ENCODE results near the gene SCUBE3.

SCUBE3 gene

GRCh38 chr6:35181933-35182612 lies 31.7 kb upstream of the SCUBE3 start:
- DNase-seq: no peak

GRCh38 chr6:35183281-35183680 lies 30.5 kb upstream of the SCUBE3 start:
- DNase-seq: no peak

GRCh38 chr6:35183935-35184334 lies 29.8 kb upstream of the SCUBE3 start:
- DNase-seq: no peak

- no peak for DNase-seq
Measured at GRCh38 chr6:35184580-35185301, 29.0 kb upstream of the SCUBE3 start.

- DNase-seq: no peak
Measured at GRCh38 chr6:35185302-35185681, 28.5 kb upstream of the SCUBE3 start.

- no peak for DNase-seq
Measured at GRCh38 chr6:35185971-35186370, 27.8 kb upstream of the SCUBE3 start.

GRCh38 chr6:35186571-35186970 lies 27.2 kb upstream of the SCUBE3 start:
- DNase-seq: no peak

- no peak for DNase-seq
Measured at GRCh38 chr6:35188886-35189285, 24.9 kb upstream of the SCUBE3 start.

GRCh38 chr6:35190306-35190705 lies 23.4 kb upstream of the SCUBE3 start:
- no peak for DNase-seq

GRCh38 chr6:35191889-35192288 lies 21.9 kb upstream of the SCUBE3 start:
- DNase-seq: no peak

GRCh38 chr6:35192301-35192860 lies 21.4 kb upstream of the SCUBE3 start:
- DNase-seq: no peak

GRCh38 chr6:35194390-35194789 lies 19.4 kb upstream of the SCUBE3 start:
- no peak for DNase-seq

GRCh38 chr6:35195120-35195780 lies 18.5 kb upstream of the SCUBE3 start:
- DNase-seq: no peak

- peak; percentile 13 to 26 for DNase-seq
Measured at GRCh38 chr6:35197196-35197595, 16.6 kb upstream of the SCUBE3 start.

- no peak for DNase-seq
Measured at GRCh38 chr6:35199866-35200265, 13.9 kb upstream of the SCUBE3 start.

GRCh38 chr6:35202066-35202546 lies 11.7 kb upstream of the SCUBE3 start:
- no peak for DNase-seq

- no peak for DNase-seq
Measured at GRCh38 chr6:35203152-35203670, 10.5 kb upstream of the SCUBE3 start.

GRCh38 chr6:35203680-35204079 lies 10.1 kb upstream of the SCUBE3 start:
- no peak for DNase-seq

GRCh38 chr6:35206346-35206745 lies 7.4 kb upstream of the SCUBE3 start:
- no peak for DNase-seq

GRCh38 chr6:35208419-35208818 lies 5.3 kb upstream of the SCUBE3 start:
- DNase-seq: no peak

- no peak for DNase-seq
Measured at GRCh38 chr6:35209081-35209480, 4.7 kb upstream of the SCUBE3 start.

- DNase-seq: no peak
Measured at GRCh38 chr6:35209622-35210247, 4.0 kb upstream of the SCUBE3 start.

GRCh38 chr6:35213298-35213791 lies 411 bp upstream of the SCUBE3 start:
- DNase-seq: no peak
